CD4-positive, alpha-beta memory T cell (primary cell): ENCODE measurements around the gene LY6G6D. TPM values are rescaled to one million over a fixed set of nuclear protein-coding genes. Genes with fewer than 3 reads are reported as not detected.

Experiments used
- CTCF ChIA-PET: fragments of 350-600 bp; sonication (Branson Sonifier 250); formaldehyde crosslinking; loops from one replicate; lab custom pipeline; 2021; ENCODE audit warnings: inconsistent platforms; ENCODE audit not compliant: partially characterized antibody; lab: Charles Lee
- POLR2A ChIA-PET: fragments of 350-600 bp; sonication (Branson Sonifier 250); formaldehyde crosslinking; loops from one replicate; lab custom pipeline; 2021; ENCODE audit not compliant: partially characterized antibody; lab: Charles Lee
- DNase-seq, 5 donors: peaks; one replicate each; pipeline versions ENCODE4 v3.0.0 to v3.0.0-alpha.2; 2020 to 2022; ENCODE audit warnings: mixed read lengths in 1 of 5
- H3K27ac ChIP-seq: one replicate; pipeline ENCODE4 v1.7.0; 2013; ENCODE audit warnings: low read depth, low read length
- H3K27me3 ChIP-seq: 2 replicates; pipeline ENCODE4 v1.7.0; 2013; ENCODE audit warnings: mild to moderate bottlenecking, low read length, moderate library complexity; ENCODE audit not compliant: insufficient read depth
- H3K36me3 ChIP-seq: 2 replicates; pipeline ENCODE4 v1.7.0; 2013; ENCODE audit warnings: mild to moderate bottlenecking, low read length, moderate library complexity; ENCODE audit not compliant: insufficient read depth
- H3K4me1 ChIP-seq: 2 replicates; pipeline ENCODE4 v1.7.0; 2013; ENCODE audit warnings: mild to moderate bottlenecking, low read length, moderate library complexity; ENCODE audit not compliant: insufficient read depth
- H3K4me3 ChIP-seq, 2 donors: one replicate each; pipeline ENCODE4 v1.7.0; 2013; ENCODE audit warnings: low read length in 2 of 2, mild to moderate bottlenecking in 1 of 2
- H3K9me3 ChIP-seq, 2 donors: one replicate each; pipeline ENCODE4 v1.7.0; 2013; ENCODE audit warnings: low read length in 2 of 2, control low read depth in 1 of 2; ENCODE audit not compliant: control insufficient read depth in 1 of 2
- H3K27ac Mint-ChIP-seq, 7 donors: one replicate each; pipeline ENCODE4 v1.8.0; 2020 to 2021; ENCODE audit warnings: mixed read lengths in 7 of 7, mild to moderate bottlenecking in 6 of 7, inconsistent platforms in 3 of 7, moderate library complexity in 3 of 7
- H3K27me3 Mint-ChIP-seq, 2 donors: one replicate each; pipeline ENCODE4 v1.8.0; 2020 to 2021; ENCODE audit warnings: mixed read lengths in 2 of 2
- H3K36me3 Mint-ChIP-seq, 2 donors: one replicate each; pipeline ENCODE4 v1.8.0; 2020 to 2021; ENCODE audit warnings: mixed read lengths in 2 of 2, inconsistent platforms in 1 of 2, mild to moderate bottlenecking in 1 of 2
- H3K4me1 Mint-ChIP-seq, 4 donors: one replicate each; pipeline ENCODE4 v1.8.0; 2020 to 2021; ENCODE audit warnings: mixed read lengths in 4 of 4, mild to moderate bottlenecking in 1 of 4
- H3K4me3 Mint-ChIP-seq, 8 donors: one replicate each; pipeline ENCODE4 v1.8.0; 2020 to 2021; ENCODE audit warnings: mixed read lengths in 8 of 8, mild to moderate bottlenecking in 7 of 8, moderate library complexity in 6 of 8, inconsistent platforms in 3 of 8
- H3K9me3 Mint-ChIP-seq, 8 donors: one replicate each; pipeline ENCODE4 v1.8.0; 2020 to 2021; ENCODE audit warnings: mixed read lengths in 8 of 8, mild to moderate bottlenecking in 5 of 8, inconsistent platforms in 3 of 8, moderate library complexity in 1 of 8
- intact Hi-C: fragments of 100-400 bp; cut with micrococcal nuclease; formaldehyde crosslinking; loops from one replicate; pipeline ENCODE4 v1.15.1; 2023
- polyA plus RNA-seq, 2 donors: library from polyadenylated mRNA; unstranded; fragments of 300-500 nt; fragmentation: Illumina TruSeq; gene quantifications; one replicate each; pipeline ENCODE4 v1.2.3, GENCODE V29; 2021
- total RNA-seq, 2 experiments: library from RNA; stranded (reverse); gene quantifications; one replicate each; pipeline ENCODE4 v1.2.3, GENCODE V29; 2021

Gene LY6G6D
- total and polyA plus RNA-seq, 4 experiments from 2014 or later, result not detected

DNA sequence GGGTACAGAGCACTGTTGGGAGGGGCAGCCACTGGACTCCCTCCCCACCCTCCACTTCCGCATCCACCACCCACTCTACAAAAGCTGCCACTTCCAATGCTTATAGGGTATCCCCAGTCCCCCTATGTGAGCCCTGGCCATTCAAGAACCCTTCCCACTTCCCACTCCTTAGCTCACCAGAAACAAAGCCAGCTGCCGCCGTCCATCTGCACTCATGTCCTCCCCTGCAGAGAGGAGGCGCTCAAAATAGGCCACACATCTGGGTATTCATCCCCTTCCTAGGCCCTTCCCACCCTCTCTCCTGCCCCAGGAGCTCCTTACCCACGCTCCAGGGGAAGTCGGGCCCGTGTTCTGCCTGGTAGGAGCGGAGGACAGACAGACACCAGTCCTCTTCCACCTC, 27.8 kb upstream of the LY6G6D start:
- intact Hi-C loops, result no loop called here
- H3K27ac ChIP-seq, result no peak overlapping the region

DNA sequence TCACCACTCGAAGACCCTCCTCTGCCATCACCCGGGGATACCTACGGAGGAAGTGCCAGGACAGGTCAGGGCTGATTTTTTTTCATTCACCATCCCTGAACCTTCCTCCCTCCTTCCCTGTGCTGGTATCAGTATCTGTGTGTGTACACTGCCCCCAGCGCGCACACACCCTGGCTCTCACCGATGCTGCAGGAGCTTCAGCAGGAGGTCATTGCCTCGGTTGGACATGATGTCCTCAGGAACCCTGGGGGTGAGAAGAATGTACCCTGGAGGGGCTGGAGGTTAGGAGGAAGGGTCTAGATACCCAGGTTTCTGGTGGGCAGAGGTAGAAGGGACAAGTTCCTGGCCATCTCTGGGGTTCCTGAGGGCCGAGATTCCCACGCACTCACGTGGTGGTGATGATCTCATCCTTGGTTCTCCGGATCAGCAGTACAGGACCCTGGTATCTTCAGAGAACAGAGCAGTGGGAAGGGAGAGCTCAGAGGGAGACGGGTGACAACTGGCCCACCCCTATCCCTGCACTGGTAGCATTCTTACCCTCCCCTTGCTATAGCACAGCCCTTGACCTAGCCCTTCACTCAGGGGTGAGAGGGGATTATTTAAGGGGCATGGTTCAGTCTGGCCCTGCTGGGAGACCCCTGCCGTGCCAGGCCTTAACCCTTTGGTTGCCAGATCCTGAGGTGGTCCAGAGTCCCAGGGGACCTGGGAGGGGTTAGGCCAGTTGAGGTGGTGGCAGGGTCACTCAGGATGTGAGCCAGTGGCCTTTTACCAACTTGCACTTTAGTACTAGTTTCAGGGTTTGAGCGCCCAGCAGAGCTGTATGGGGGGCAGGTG, 27.1 kb upstream of the LY6G6D start:
- peaks cover 0 to 3% (median under 1%) of the 10 kb centered on the region in 4 donors for H3K4me1 Mint-ChIP-seq
- no peak for DNase-seq
- no peaks in the 10 kb centered on the region for H3K27me3 Mint-ChIP-seq
- CTCF ChIA-PET, result interaction anchor here (0.8 kb wide), 1 partner anchor 142 kb away, joined by 4 read pairs; no protein-coding TSS in a partner anchor
- Histone ChIP-seq H3K27ac (no peak overlapping the region), H3K36me3 (peaks cover 47% of the 10 kb centered on the region), H3K9me3 (no peaks in the 10 kb centered on the region), H3K27me3 (no peaks in the 10 kb centered on the region), H3K4me1 (no peaks in the 10 kb centered on the region), H3K4me3 (no peak overlapping the region)
- POLR2A ChIA-PET, result interaction anchor here (0.6 to 2.5 kb wide), 2 partner anchors 15 to 143 kb away, joined by 4 to 7 read pairs; partner anchors contain the start of gene ABHD16A
- no peak overlapping the region for H3K4me3 Mint-ChIP-seq
- H3K9me3 Mint-ChIP-seq, result no peaks in the 10 kb centered on the region
- intact Hi-C loops, result no loop called here
- peaks cover 20 to 55% of the 10 kb centered on the region in 2 donors for H3K36me3 Mint-ChIP-seq
- peak overlapping the region in 3 of 7 donors; percentile 7 to 68 (median 48) for H3K27ac Mint-ChIP-seq

More for the DNA sequence above, 27.8 kb upstream of the LY6G6D start:
- no peak overlapping the region for H3K4me3 ChIP-seq
- ChIA-PET CTCF (interaction anchor here (0.8 kb wide), 1 partner anchor 142 kb away, joined by 4 read pairs; no protein-coding TSS in a partner anchor), POLR2A (interaction anchor here (2.5 kb wide), 1 partner anchor 16 kb away, joined by 7 read pairs; the partner anchor contains the start of gene ABHD16A)
- H3K27me3 ChIP-seq, result no peaks in the 10 kb centered on the region
- no peaks in the 10 kb centered on the region for H3K4me1 ChIP-seq
- H3K36me3 ChIP-seq, result peaks cover 45% of the 10 kb centered on the region
- H3K9me3 ChIP-seq, result no peaks in the 10 kb centered on the region
- no peak for DNase-seq
- Mint-ChIP-seq H3K9me3 (no peaks in the 10 kb centered on the region), H3K4me1 (peaks cover 0 to 2% (median under 1%) of the 10 kb centered on the region in 4 donors), H3K4me3 (no peak overlapping the region), H3K27me3 (no peaks in the 10 kb centered on the region), H3K27ac (peak overlapping the region in 2 of 7 donors; percentile 52 to 64), H3K36me3 (peaks cover 17 to 48% of the 10 kb centered on the region in 2 donors)

DNA sequence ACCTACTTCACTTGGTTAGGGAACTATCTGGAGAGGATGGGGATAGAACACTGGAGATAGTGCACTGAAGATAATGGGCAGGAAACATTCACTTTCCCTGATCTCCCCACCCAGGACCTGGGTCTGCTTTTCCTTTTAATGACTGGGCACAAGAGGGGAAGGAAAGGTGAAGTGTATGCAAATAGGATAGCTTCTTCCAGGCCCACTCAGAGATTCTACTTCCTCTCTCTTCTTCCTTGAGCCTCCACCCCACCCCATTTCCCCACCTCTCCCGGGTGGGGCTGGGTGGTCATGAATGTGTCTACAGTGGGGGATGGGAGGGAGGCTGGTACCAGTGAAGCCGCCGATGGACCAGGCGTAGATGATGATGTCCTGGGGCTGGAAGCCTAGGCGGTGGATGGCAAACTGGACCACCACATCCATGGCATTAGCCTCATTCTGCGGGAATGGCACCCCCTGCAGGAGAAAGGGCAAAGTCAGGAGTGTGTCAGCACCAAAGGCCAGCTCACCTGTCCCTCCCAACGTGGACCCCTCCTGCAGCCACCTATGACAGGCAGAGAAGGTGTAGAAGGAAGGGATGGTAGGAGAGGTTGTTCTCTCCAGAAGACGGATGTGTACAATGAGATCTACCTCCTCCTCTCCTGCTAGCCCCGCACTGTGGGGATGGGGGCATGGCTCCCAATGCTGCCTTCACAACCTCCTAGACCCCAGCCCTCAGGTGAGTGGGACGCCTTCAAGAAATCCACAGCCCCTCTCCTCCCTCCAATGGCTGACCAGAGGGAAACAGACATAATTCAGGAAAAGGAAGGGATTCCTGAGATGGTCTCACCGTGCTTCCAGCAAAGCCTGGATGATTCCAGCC, 25.7 kb upstream of the LY6G6D start:
- CTCF ChIA-PET, result interaction anchor here (1.2 to 1.9 kb wide), 3 partner anchors 8 to 36 kb away, joined by 3 to 5 read pairs (median 3); partner anchors contain the start of gene LY6G5C
- POLR2A ChIA-PET, result interaction anchor here (1.6 kb wide), 1 partner anchor 175 kb away, joined by 4 read pairs; no protein-coding TSS in a partner anchor
- intact Hi-C loops, result no loop called here
- Histone ChIP-seq H3K36me3 (peaks cover 58% of the 10 kb centered on the region), H3K9me3 (no peaks in the 10 kb centered on the region), H3K4me1 (no peaks in the 10 kb centered on the region), H3K4me3 (no peak overlapping the region), H3K27ac (no peak overlapping the region), H3K27me3 (no peaks in the 10 kb centered on the region)
- H3K4me3 Mint-ChIP-seq, result no peak overlapping the region
- H3K4me1 Mint-ChIP-seq, result peaks cover 0 to 3% (median under 1%) of the 10 kb centered on the region in 4 donors
- no peak for DNase-seq
- H3K9me3 Mint-ChIP-seq, result no peaks in the 10 kb centered on the region
- peaks cover 20 to 61% of the 10 kb centered on the region in 2 donors for H3K36me3 Mint-ChIP-seq
- H3K27ac Mint-ChIP-seq, result peak overlapping the region in 3 of 7 donors; percentile 7 to 64 (median 24)
- H3K27me3 Mint-ChIP-seq, result no peaks in the 10 kb centered on the region

DNA sequence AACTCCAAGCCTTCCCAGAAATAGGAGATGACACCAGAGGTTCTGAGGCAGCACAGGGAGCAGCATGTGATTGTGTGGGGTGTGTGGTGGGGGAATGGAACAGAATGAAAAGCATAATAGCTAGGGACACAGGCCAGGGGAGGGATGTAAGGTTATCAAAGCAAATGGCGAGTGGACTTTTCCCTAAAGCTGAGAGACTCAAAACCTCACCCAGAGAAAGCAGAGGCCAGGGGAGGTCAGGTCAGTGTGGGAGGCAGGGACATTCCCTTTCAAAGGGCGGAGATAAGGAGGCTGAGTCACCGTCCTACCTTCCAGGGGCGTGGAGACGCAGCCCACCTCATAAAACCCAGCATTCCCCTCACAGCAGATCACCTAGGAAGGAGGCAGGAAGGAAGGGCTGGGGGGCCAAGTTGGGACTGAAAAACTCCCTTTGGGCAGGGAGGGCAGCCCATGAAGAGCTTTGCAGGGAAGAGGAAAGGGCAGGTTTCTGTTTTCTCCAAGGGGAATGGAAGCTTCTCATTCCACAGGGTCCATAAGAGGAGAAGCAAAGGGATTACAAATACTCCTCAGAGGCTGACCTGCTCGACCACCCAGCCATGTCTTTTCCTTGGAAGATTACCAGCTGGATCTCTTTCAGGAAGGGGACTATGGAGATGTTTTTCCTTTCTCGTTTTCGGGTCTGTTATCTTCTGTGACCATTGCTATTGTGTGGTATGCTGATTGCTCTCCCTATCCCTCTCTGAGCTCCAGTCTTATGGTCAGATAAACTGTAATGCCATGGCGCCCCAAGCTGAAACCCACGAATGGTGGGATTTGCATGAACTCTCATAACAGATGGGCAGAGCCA, 24.7 kb upstream of the LY6G6D start:
- Mint-ChIP-seq H3K27me3 (no peaks in the 10 kb centered on the region), H3K9me3 (no peaks in the 10 kb centered on the region), H3K36me3 (peaks cover 25 to 71% of the 10 kb centered on the region in 2 donors), H3K27ac (peak overlapping the region in 6 of 7 donors; percentile 9 to 83 (median 62)), H3K4me1 (peaks cover 0 to 3% (median under 1%) of the 10 kb centered on the region in 4 donors), H3K4me3 (no peak overlapping the region)
- Histone ChIP-seq H3K4me1 (no peaks in the 10 kb centered on the region), H3K27ac (no peak overlapping the region), H3K4me3 (no peak overlapping the region), H3K27me3 (no peaks in the 10 kb centered on the region), H3K36me3 (peaks cover 66% of the 10 kb centered on the region), H3K9me3 (no peaks in the 10 kb centered on the region)
- DNase-seq, result no peak
- CTCF ChIA-PET, result interaction anchor here (1.0 to 1.9 kb wide), 8 partner anchors 9 to 185 kb away, joined by 3 to 5 read pairs (median 3); partner anchors contain the start of genes LY6G5C and MPIG6B
- intact Hi-C loops, result no loop called here
- POLR2A ChIA-PET, result interaction anchor here (1.0 to 1.6 kb wide), 2 partner anchors 12 to 174 kb away, joined by 3 to 4 read pairs; no protein-coding TSS in a partner anchor

DNA sequence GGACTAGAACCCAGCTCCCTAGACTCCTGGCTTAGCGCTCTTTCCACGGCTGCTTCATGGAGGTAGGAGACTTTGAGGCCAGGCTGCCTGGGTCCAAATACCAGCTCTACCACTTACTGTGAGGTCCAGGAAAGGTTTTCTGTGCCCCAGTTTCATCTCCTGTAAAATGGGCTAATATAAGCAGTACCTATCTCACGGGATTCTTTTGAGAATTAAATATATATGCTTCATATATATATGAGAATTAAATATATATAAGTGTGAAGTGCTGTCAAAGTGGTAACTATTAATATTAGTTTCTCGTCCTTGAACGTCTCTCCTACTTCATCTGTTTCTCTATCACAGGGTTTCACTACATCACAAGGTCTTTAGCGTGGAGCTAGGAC, 24.1 kb upstream of the LY6G6D start:
- Histone ChIP-seq H3K4me3 (no peak overlapping the region), H3K27ac (no peak overlapping the region), H3K36me3 (peaks cover 62% of the 10 kb centered on the region), H3K9me3 (no peaks in the 10 kb centered on the region), H3K4me1 (no peaks in the 10 kb centered on the region), H3K27me3 (no peaks in the 10 kb centered on the region)
- ChIA-PET POLR2A (interaction anchor here (1.0 to 1.6 kb wide), 3 partner anchors 11 to 173 kb away, joined by 3 to 4 read pairs (median 3); no protein-coding TSS in a partner anchor), CTCF (interaction anchor here (1.0 to 1.3 kb wide), 5 partner anchors 32 to 185 kb away, joined by 3 to 4 read pairs (median 3); partner anchors contain the start of gene MPIG6B)
- intact Hi-C loops, result no loop called here
- Mint-ChIP-seq H3K9me3 (no peaks in the 10 kb centered on the region), H3K36me3 (peaks cover 24 to 70% of the 10 kb centered on the region in 2 donors), H3K4me3 (no peak overlapping the region), H3K27me3 (no peaks in the 10 kb centered on the region), H3K27ac (peak overlapping the region in 3 of 7 donors; percentile 61 to 83 (median 77)), H3K4me1 (peaks cover 0 to 3% (median under 1%) of the 10 kb centered on the region in 4 donors)
- DNase-seq, result no peak

DNA sequence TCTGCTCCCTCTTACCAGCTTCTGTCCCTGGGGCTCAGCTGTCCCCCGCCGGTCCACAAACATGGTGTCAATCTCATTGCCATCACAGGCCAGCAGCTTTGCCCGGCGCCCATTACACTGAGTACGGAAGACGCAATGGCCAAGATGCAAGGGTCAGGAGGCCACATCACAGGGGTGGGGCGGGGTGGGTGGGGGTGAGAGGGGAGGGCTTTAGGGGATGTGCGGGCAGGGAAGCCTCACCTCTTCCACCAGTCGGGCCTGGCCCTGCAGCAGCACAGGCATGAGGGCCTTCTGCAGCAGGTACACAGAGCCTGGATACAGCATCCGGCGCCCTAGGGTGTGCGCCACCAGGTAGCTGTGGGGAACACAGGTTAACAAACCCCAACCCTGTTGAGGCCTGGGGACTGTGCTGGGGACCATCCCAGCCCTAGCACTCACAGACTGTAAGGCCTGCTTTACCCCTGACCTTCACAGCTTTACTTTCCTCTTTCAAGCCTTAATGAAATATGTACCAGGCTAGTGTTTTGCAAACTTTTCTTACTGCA, 23.5 kb upstream of the LY6G6D start:
- H3K27ac Mint-ChIP-seq, result peak overlapping the region in 1 of 7 donors; percentile 21
- intact Hi-C loops, result no loop called here
- no peaks in the 10 kb centered on the region for H3K4me1 ChIP-seq
- CTCF ChIA-PET, result interaction anchor here (1.1 to 1.3 kb wide), 4 partner anchors 31 to 144 kb away, joined by 3 to 4 read pairs (median 3); partner anchors contain the start of gene MPIG6B
- no peak overlapping the region for H3K4me3 Mint-ChIP-seq
- no peaks in the 10 kb centered on the region for H3K27me3 ChIP-seq
- H3K27me3 Mint-ChIP-seq, result no peaks in the 10 kb centered on the region
- H3K36me3 Mint-ChIP-seq, result peaks cover 22 to 69% of the 10 kb centered on the region in 2 donors
- POLR2A ChIA-PET, result interaction anchor here (1.0 to 1.4 kb wide), 3 partner anchors 11 to 132 kb away, joined by 3 read pairs; no protein-coding TSS in a partner anchor
- H3K4me1 Mint-ChIP-seq, result peaks cover 0 to 3% (median under 1%) of the 10 kb centered on the region in 4 donors
- no peak overlapping the region for H3K27ac ChIP-seq
- peaks cover 63% of the 10 kb centered on the region for H3K36me3 ChIP-seq
- H3K4me3 ChIP-seq, result no peak overlapping the region
- H3K9me3 ChIP-seq, result no peaks in the 10 kb centered on the region
- no peak for DNase-seq
- H3K9me3 Mint-ChIP-seq, result no peaks in the 10 kb centered on the region
